Progenitor cell of endocrine pancreas (in vitro differentiated cells): ENCODE measurements around the gene ABHD3. TPM values are rescaled to one million over a fixed set of nuclear protein-coding genes. Genes with fewer than 3 reads are reported as not detected.
A peak's percentile ranks its signal among the peaks of the same experiment; 100 is the strongest.

ENCODE experiments used
- DNase-seq: peaks from one replicate; pipeline ENCODE4 v3.0.0; 2021; ENCODE audit warnings: low spot score; ENCODE audit not compliant: unreplicated experiment
- H3K27ac Mint-ChIP-seq: 2 replicates; pipeline ENCODE4 v1.8.0; 2021; ENCODE audit warnings: mild to moderate bottlenecking, moderate library complexity, mixed read lengths
- H3K27me3 Mint-ChIP-seq: 2 replicates; pipeline ENCODE4 v1.8.0; 2021; ENCODE audit warnings: mixed read lengths
- H3K36me3 Mint-ChIP-seq: 2 replicates; pipeline ENCODE4 v1.8.0; 2022; ENCODE audit warnings: mixed read lengths; ENCODE audit not compliant: insufficient read depth
- H3K4me1 Mint-ChIP-seq: 2 replicates; pipeline ENCODE4 v1.8.0; 2021; ENCODE audit warnings: low read depth, mixed read lengths
- H3K4me3 Mint-ChIP-seq: 2 replicates; pipeline ENCODE4 v1.8.0; 2021; ENCODE audit warnings: low read depth, mild to moderate bottlenecking, moderate library complexity, mixed read lengths
- H3K9me3 Mint-ChIP-seq: 2 replicates; pipeline ENCODE4 v1.8.0; 2021; ENCODE audit warnings: low read depth, mixed read lengths
- total RNA-seq: library from RNA; stranded (reverse); gene quantifications from 2 replicates; pipeline ENCODE4 v1.2.1, GENCODE V29; 2021
- TF ChIP-seq, protein P1 (sequence below): fragments of 200-600 bp; sonication (generic); IDR thresholded peaks from one replicate; pipeline ENCODE4 v1.5.0; 2021; ENCODE audit warnings: antibody characterized with exemption, mild to moderate bottlenecking; ENCODE audit not compliant: unreplicated experiment

Gene ABHD3
- total RNA-seq, 1 donor from 2014 or later, result 19.8 TPM

GRCh38 chr18:21662581-21662980, 42.0 kb downstream of the ABHD3 start:
- Mint-ChIP-seq H3K27me3 (no peaks in the 10 kb centered on the region), H3K36me3 (peaks cover 5% of the 10 kb centered on the region), H3K27ac (no peak overlapping the region), H3K4me1 (peaks cover 3% of the 10 kb centered on the region), H3K4me3 (no peak overlapping the region), H3K9me3 (no peaks in the 10 kb centered on the region)
- DNase-seq, result no peak
- TF ChIP-seq, protein P1, sequence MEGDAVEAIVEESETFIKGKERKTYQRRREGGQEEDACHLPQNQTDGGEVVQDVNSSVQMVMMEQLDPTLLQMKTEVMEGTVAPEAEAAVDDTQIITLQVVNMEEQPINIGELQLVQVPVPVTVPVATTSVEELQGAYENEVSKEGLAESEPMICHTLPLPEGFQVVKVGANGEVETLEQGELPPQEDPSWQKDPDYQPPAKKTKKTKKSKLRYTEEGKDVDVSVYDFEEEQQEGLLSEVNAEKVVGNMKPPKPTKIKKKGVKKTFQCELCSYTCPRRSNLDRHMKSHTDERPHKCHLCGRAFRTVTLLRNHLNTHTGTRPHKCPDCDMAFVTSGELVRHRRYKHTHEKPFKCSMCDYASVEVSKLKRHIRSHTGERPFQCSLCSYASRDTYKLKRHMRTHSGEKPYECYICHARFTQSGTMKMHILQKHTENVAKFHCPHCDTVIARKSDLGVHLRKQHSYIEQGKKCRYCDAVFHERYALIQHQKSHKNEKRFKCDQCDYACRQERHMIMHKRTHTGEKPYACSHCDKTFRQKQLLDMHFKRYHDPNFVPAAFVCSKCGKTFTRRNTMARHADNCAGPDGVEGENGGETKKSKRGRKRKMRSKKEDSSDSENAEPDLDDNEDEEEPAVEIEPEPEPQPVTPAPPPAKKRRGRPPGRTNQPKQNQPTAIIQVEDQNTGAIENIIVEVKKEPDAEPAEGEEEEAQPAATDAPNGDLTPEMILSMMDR, result no peak

GRCh38 chr18:21660078-21660477, 44.5 kb downstream of the ABHD3 start:
- no peak for DNase-seq
- Mint-ChIP-seq H3K4me3 (no peak overlapping the region), H3K36me3 (peaks cover 9% of the 10 kb centered on the region), H3K27me3 (no peaks in the 10 kb centered on the region), H3K9me3 (no peaks in the 10 kb centered on the region), H3K4me1 (peaks cover 3% of the 10 kb centered on the region), H3K27ac (no peak overlapping the region)
- TF ChIP-seq, protein P1, result no peak

DNA sequence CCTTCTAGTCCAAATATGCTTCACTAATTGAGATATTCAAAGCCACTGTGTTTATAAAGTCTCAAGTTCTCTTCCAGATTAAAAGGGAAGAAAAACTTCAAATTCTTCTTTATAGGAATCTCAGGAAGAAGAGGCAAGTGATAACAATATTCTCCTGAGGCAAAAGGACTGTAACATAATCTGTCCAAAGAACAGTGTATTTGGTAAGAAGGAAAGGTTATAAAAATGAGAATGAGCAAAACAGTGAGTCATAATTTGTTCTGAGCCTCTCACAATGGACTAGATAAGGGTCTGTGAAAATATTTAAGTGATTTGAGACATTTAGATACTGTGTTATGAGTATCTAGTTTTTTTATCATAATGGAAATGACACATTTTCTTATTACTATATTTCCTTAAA, 48.2 kb downstream of the ABHD3 start:
- Mint-ChIP-seq H3K4me3 (no peak overlapping the region), H3K4me1 (no peaks in the 10 kb centered on the region)

GRCh38 chr18:21653361-21653760, 51.2 kb downstream of the ABHD3 start:
- Mint-ChIP-seq H3K27me3 (no peaks in the 10 kb centered on the region), H3K27ac (no peak overlapping the region), H3K4me1 (no peaks in the 10 kb centered on the region), H3K9me3 (no peaks in the 10 kb centered on the region), H3K36me3 (peaks cover 8% of the 10 kb centered on the region), H3K4me3 (no peak overlapping the region)
- TF ChIP-seq, protein P1, result no peak
- no peak for DNase-seq

More for the DNA sequence above, 48.2 kb downstream of the ABHD3 start:
- DNase-seq, result no peak
- H3K36me3 Mint-ChIP-seq, result peaks cover 7% of the 10 kb centered on the region
- no peaks in the 10 kb centered on the region for H3K9me3 Mint-ChIP-seq
- no peaks in the 10 kb centered on the region for H3K27me3 Mint-ChIP-seq
- TF ChIP-seq, protein P1, result no peak
- no peak overlapping the region for H3K27ac Mint-ChIP-seq

DNA sequence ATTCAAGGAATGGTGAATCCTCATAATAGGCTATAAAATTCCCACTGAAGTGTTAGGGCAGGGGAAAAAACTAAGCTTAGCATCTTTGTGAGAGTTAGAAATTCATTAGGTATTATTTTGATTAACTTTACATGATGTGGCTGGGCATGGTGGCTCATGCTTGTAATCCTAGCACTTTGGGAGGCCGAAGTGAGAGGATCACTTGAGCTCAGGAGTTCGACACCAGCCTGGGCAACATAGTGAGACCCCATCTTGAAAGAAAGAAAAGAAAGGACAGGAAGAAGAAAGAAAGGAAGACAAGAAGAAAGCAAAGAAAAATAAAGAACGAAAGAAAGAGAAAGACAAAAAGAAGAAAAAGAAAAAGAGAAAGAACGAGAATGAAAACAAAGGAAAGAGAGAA, 52.5 kb downstream of the ABHD3 start:
- Mint-ChIP-seq H3K4me1 (no peaks in the 10 kb centered on the region), H3K27ac (peak overlapping the region; percentile 22), H3K9me3 (no peaks in the 10 kb centered on the region), H3K36me3 (peaks cover 8% of the 10 kb centered on the region), H3K4me3 (no peak overlapping the region), H3K27me3 (no peaks in the 10 kb centered on the region)
- no peak for DNase-seq
- TF ChIP-seq, protein P1, result no peak
